ENCODE data around the gene NDUFV2. TPM values are rescaled to one million over a fixed set of nuclear protein-coding genes. Genes with fewer than 3 reads are reported as not detected.

NDUFV2 gene
- total RNA-seq, 4 donors from 2014 or later: 96.5 to 150 (median 110) TPM

GRCh38 chr18:9139400-9140039 lies 37.0 kb downstream of the NDUFV2 start:
- H3K4me3 ChIP-seq: peak overlapping the region in 3 of 4 donors; percentile 71 to 82 (median 80)
- H3K27me3 ChIP-seq: no peaks in the 10 kb centered on the region
- H3K36me3 ChIP-seq: peaks cover 0 to 7% (median 0%) of the 10 kb centered on the region in 3 donors
- 19 to 20% methylated on average over 7 of the region's 7 CpGs for WGBS, 2 donors
- H3K9me3 ChIP-seq: no peaks in the 10 kb centered on the region
- H3K4me1 ChIP-seq: peaks cover 29 to 80% (median 37%) of the 10 kb centered on the region in 3 donors
- TF ChIP-seq POLR2A (IDR thresholded peaks at IDR 0.05): no peak
- TF ChIP-seq, protein P1, sequence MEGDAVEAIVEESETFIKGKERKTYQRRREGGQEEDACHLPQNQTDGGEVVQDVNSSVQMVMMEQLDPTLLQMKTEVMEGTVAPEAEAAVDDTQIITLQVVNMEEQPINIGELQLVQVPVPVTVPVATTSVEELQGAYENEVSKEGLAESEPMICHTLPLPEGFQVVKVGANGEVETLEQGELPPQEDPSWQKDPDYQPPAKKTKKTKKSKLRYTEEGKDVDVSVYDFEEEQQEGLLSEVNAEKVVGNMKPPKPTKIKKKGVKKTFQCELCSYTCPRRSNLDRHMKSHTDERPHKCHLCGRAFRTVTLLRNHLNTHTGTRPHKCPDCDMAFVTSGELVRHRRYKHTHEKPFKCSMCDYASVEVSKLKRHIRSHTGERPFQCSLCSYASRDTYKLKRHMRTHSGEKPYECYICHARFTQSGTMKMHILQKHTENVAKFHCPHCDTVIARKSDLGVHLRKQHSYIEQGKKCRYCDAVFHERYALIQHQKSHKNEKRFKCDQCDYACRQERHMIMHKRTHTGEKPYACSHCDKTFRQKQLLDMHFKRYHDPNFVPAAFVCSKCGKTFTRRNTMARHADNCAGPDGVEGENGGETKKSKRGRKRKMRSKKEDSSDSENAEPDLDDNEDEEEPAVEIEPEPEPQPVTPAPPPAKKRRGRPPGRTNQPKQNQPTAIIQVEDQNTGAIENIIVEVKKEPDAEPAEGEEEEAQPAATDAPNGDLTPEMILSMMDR (IDR thresholded peaks at IDR 0.05): no peak
- intact Hi-C loops (cut with DNase I): loop anchor here (10.0 kb wide), 1 partner anchor 75 kb away; no protein-coding TSS in a partner anchor
- peak overlapping the region in 3 of 4 donors; percentile 27 to 99 (median 97) for H3K27ac ChIP-seq
- DNase-seq: no peak

GRCh38 chr18:9140381-9140780 lies 37.9 kb downstream of the NDUFV2 start:
- Histone ChIP-seq H3K27me3 (no peaks in the 10 kb centered on the region), H3K4me1 (peaks cover 24 to 80% (median 35%) of the 10 kb centered on the region in 3 donors), H3K9me3 (no peaks in the 10 kb centered on the region), H3K27ac (peak overlapping the region in 3 of 4 donors; percentile 15 to 97 (median 27)), H3K4me3 (peak overlapping the region in 3 of 4 donors; percentile 2 to 82 (median 80)), H3K36me3 (no peaks in the 10 kb centered on the region)
- intact Hi-C loops (cut with DNase I): loop anchor here (10.0 kb wide), 1 partner anchor 76 kb away; no protein-coding TSS in a partner anchor
- 22 to 23% methylated on average over 2 of the region's 2 CpGs for WGBS, 2 donors
- no peak for TF ChIP-seq POLR2A (IDR thresholded peaks at IDR 0.05)
- TF ChIP-seq, protein P1 (IDR thresholded peaks at IDR 0.05): no peak
- DNase-seq: no peak

DNA sequence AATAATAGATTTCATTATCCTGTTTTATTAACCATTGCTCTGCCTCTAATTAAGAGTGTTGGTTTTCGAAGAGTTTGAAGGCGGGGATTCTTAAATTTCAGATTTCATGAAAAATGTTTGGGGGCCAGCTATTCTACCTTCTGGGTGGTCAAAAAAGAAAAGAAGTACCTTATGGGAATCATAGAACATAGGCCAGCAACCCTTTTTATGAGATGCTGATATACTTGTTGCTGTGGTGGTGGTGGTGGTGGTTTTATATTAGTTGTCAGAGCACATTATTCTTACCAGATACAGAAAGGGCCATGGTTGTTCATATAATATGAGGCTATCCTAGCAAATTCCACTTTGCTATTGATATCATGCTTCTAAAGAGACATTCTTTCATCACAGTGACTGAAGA lies 38.5 kb downstream of the NDUFV2 start:
- intact Hi-C loops (cut with DNase I): loop anchor here (10.0 kb wide), 1 partner anchor 76 kb away; no protein-coding TSS in a partner anchor
- 85 to 88% methylated on average over 2 of the region's 2 CpGs for WGBS, 2 donors
- no peaks in the 10 kb centered on the region for H3K27me3 ChIP-seq
- TF ChIP-seq, protein P1 (IDR thresholded peaks at IDR 0.05): no peak
- TF ChIP-seq POLR2A (IDR thresholded peaks at IDR 0.05): no peak
- H3K27ac ChIP-seq: peak overlapping the region in 1 of 4 donors; percentile 97
- no peak for DNase-seq
- peak overlapping the region in 1 of 4 donors; percentile 80 for H3K4me3 ChIP-seq
- H3K4me1 ChIP-seq: peaks cover 20 to 80% (median 35%) of the 10 kb centered on the region in 3 donors
- H3K36me3 ChIP-seq: no peaks in the 10 kb centered on the region
- no peaks in the 10 kb centered on the region for H3K9me3 ChIP-seq

DNA sequence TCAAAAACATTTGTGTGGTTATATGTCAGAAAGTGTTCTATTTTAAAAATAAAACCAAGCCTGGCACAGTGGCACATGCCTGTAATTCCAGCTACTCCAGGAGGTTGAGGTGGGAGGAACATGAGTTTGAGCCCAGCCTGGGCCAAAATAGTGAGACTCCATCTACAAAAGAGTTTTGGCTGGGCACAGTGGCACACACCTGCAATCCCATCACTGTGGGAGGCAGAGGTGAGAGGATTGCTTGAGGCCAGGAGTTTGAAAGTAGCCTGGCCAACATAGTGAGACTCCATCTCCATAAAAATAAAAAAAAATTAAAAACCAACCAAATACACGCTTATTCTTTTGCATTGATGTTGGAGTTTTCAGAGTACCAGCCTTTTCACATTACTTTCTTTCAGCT lies 43.7 kb downstream of the NDUFV2 start:
- Histone ChIP-seq H3K27ac (peak overlapping the region in 1 of 4 donors; percentile 62), H3K4me3 (no peak overlapping the region), H3K4me1 (peaks cover 11 to 98% (median 50%) of the 10 kb centered on the region in 3 donors), H3K36me3 (no peaks in the 10 kb centered on the region), H3K9me3 (no peaks in the 10 kb centered on the region), H3K27me3 (no peaks in the 10 kb centered on the region)
- TF ChIP-seq, protein P1 (IDR thresholded peaks at IDR 0.05): no peak
- no peak for TF ChIP-seq POLR2A (IDR thresholded peaks at IDR 0.05)
- intact Hi-C loops (cut with DNase I): loop anchor here (10.0 kb wide), 1 partner anchor 81 kb away; no protein-coding TSS in a partner anchor
- no peak for DNase-seq
- 79 to 83% methylated on average over 1 of the region's 1 CpG for WGBS, 2 donors

Measured in esophagus squamous epithelium (tissue), 5 donors.